ENCODE measurements around the gene GAS2L3. TPM values are rescaled to one million over a fixed set of nuclear protein-coding genes. Genes with fewer than 3 reads are reported as not detected.
A peak's percentile ranks its signal among the peaks of the same experiment; 100 is the strongest.

GAS2L3 gene
- total RNA-seq, 1 experiment from 2014 or later = 116 TPM

DNA sequence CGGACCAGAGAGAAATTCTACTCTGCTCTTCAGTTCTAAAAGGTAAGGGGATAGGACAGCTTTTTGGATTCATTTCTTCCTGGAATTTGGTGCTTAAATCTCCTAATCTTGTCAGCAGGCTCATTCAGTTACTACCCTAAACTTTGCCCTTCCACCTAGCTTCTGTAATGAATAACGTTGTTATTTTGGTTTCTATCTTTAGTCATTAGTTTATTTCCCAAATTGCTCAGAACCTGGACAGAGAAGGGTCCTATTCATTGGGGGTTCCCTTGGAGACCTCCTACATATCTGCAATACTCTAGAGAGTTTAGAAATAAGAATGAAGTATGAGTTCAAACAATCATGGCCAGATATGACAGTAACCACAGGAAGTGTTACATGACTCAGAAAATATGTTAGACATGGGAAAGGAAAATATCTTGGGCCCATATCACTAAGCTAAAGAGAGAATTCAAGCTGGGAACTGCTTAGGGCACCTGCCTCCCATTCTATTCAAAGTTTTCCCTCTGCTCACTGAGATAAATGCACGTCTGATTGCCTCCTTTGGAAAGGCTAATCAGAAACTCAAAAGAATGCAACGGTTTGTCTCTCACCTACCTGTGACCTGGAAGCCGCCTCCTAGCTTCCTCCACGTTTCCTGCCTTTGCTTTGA, 87.9 kb downstream of the GAS2L3 start:
- CTCF ChIA-PET = interaction anchor here (0.7 to 1.3 kb wide), 4 partner anchors 12 to 258 kb away, joined by 3 to 5 read pairs (median 4); no protein-coding TSS in a partner anchor
- no peak for DNase-seq
- H3K4me1 Mint-ChIP-seq (ENCODE audit: low read depth, unreplicated experiment) = peaks cover 35% of the 10 kb centered on the region
- BruUV-seq (replicated peaks) = no TSS peak
- no peaks in the 10 kb centered on the region for H3K27me3 Mint-ChIP-seq (ENCODE audit: unreplicated experiment)
- TF ChIP-seq, protein P1, sequence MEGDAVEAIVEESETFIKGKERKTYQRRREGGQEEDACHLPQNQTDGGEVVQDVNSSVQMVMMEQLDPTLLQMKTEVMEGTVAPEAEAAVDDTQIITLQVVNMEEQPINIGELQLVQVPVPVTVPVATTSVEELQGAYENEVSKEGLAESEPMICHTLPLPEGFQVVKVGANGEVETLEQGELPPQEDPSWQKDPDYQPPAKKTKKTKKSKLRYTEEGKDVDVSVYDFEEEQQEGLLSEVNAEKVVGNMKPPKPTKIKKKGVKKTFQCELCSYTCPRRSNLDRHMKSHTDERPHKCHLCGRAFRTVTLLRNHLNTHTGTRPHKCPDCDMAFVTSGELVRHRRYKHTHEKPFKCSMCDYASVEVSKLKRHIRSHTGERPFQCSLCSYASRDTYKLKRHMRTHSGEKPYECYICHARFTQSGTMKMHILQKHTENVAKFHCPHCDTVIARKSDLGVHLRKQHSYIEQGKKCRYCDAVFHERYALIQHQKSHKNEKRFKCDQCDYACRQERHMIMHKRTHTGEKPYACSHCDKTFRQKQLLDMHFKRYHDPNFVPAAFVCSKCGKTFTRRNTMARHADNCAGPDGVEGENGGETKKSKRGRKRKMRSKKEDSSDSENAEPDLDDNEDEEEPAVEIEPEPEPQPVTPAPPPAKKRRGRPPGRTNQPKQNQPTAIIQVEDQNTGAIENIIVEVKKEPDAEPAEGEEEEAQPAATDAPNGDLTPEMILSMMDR (IDR thresholded peaks at IDR 0.05; ENCODE audit: unreplicated experiment) = no peak
- peaks cover 2% of the 10 kb centered on the region for H3K9me3 Mint-ChIP-seq (ENCODE audit: low read depth, unreplicated experiment)
- H3K27ac Mint-ChIP-seq (ENCODE audit: unreplicated experiment) = peak overlapping the region; percentile 54
- no peaks in the 10 kb centered on the region for H3K36me3 Mint-ChIP-seq (ENCODE audit: insufficient read depth, unreplicated experiment)
- intact Hi-C loops (cut with micrococcal nuclease; ENCODE audit: unreplicated experiment) = no loop called here
- H3K4me3 Mint-ChIP-seq (ENCODE audit: low read depth, unreplicated experiment) = no peak overlapping the region

DNA sequence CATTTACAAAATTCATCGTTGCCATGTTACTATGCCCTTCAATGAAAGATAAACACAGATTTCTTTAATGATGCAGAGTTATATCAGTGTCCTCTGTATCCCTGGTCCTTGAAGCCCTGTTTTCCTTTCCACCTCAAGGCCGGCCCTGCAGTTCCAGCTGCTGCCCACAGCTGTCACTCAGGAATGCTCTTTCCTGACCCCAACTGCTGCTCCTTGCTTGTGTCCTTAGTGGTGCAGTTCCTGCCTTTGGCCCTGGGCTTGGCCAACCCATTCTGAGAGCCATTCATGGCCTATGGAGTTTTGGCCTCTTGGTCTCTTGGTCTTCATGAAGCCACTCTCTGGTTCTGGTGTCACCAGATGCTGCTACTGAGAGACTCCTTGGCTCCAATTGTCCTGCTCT, 93.1 kb downstream of the GAS2L3 start:
- Mint-ChIP-seq H3K9me3 (ENCODE audit: low read depth, unreplicated experiment) (no peaks in the 10 kb centered on the region), H3K27me3 (ENCODE audit: unreplicated experiment) (no peaks in the 10 kb centered on the region), H3K36me3 (ENCODE audit: insufficient read depth, unreplicated experiment) (no peaks in the 10 kb centered on the region), H3K4me1 (ENCODE audit: low read depth, unreplicated experiment) (peaks cover 13% of the 10 kb centered on the region), H3K4me3 (ENCODE audit: low read depth, unreplicated experiment) (no peak overlapping the region), H3K27ac (ENCODE audit: unreplicated experiment) (no peak overlapping the region)
- no TSS peak for BruUV-seq (replicated peaks)
- TF ChIP-seq, protein P1 (IDR thresholded peaks at IDR 0.05; ENCODE audit: unreplicated experiment) = no peak
- no peak for DNase-seq
- CTCF ChIA-PET = no interaction called here
- intact Hi-C loops (cut with micrococcal nuclease; ENCODE audit: unreplicated experiment) = loop anchor here (5.0 kb wide), 1 partner anchor 319 kb away; no protein-coding TSS in a partner anchor

DNA sequence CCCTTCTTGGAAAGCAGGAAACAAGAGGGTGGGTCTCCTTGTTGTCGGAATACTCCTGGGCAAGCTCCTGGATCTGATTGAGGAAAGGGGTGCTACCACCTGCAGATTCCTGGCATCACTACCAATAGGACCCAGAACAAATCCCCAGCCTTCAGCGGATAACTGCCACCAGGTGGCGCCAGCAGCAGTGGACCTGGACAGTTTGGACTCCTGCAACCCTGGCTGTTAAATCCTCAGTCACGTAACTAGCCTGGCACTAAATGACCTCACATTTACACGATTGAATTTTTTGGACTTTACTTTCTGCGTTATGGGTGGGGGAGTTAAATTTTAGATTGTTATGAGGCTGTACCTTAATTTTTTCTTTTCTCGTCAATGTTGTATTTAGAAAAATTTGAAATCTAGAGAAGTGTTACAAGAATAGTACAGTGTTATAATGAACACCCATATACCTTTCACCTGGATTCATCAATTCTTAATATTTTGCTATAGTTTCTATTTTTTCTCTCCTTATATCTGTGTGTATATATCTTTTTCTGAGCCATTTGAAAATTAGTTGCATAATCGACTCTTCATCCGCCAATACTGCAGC, 95.6 kb downstream of the GAS2L3 start:
- H3K27me3 Mint-ChIP-seq (ENCODE audit: unreplicated experiment) = no peaks in the 10 kb centered on the region
- BruUV-seq (replicated peaks) = no TSS peak
- peaks cover 24% of the 10 kb centered on the region for H3K4me1 Mint-ChIP-seq (ENCODE audit: low read depth, unreplicated experiment)
- CTCF ChIA-PET = no interaction called here
- H3K9me3 Mint-ChIP-seq (ENCODE audit: low read depth, unreplicated experiment) = no peaks in the 10 kb centered on the region
- H3K27ac Mint-ChIP-seq (ENCODE audit: unreplicated experiment) = no peak overlapping the region
- H3K4me3 Mint-ChIP-seq (ENCODE audit: low read depth, unreplicated experiment) = no peak overlapping the region
- no peaks in the 10 kb centered on the region for H3K36me3 Mint-ChIP-seq (ENCODE audit: insufficient read depth, unreplicated experiment)
- intact Hi-C loops (cut with micrococcal nuclease; ENCODE audit: unreplicated experiment) = loop anchor here (1.0 to 5.0 kb wide), 2 partner anchors 64 to 322 kb away; no protein-coding TSS in a partner anchor
- DNase-seq = peak; percentile 92
- TF ChIP-seq, protein P1 (IDR thresholded peaks at IDR 0.05; ENCODE audit: unreplicated experiment) = peak; percentile 91

DNA sequence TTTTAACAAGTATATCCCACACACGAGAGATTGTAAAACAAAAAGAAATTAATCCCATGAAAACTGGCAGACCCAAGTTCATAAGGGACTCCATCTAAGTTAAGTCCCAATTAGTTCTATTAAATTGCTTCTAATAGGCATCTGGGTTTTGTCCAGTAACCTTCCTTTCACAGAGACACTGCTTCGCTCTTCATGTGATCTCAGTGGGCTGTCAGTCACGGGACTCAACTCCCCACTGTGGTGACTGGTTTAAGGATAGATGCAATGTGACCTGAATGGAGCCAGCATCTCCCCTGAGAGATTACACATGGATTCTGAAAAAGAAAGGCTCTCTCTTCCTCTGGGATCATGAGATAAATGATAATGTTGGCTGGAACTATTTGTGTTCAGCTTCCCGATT, 96.4 kb downstream of the GAS2L3 start:
- Mint-ChIP-seq H3K4me1 (ENCODE audit: low read depth, unreplicated experiment) (peaks cover 31% of the 10 kb centered on the region), H3K27me3 (ENCODE audit: unreplicated experiment) (no peaks in the 10 kb centered on the region), H3K27ac (ENCODE audit: unreplicated experiment) (no peak overlapping the region), H3K9me3 (ENCODE audit: low read depth, unreplicated experiment) (no peaks in the 10 kb centered on the region), H3K36me3 (ENCODE audit: insufficient read depth, unreplicated experiment) (no peaks in the 10 kb centered on the region), H3K4me3 (ENCODE audit: low read depth, unreplicated experiment) (no peak overlapping the region)
- BruUV-seq (replicated peaks) = no TSS peak
- no peak for DNase-seq
- CTCF ChIA-PET = no interaction called here
- intact Hi-C loops (cut with micrococcal nuclease; ENCODE audit: unreplicated experiment) = loop anchor here (1.0 to 5.0 kb wide), 2 partner anchors 63 to 323 kb away; no protein-coding TSS in a partner anchor
- TF ChIP-seq, protein P1 (IDR thresholded peaks at IDR 0.05; ENCODE audit: unreplicated experiment) = no peak

All from Calu3 (cell line).